Measurements from ENCODE around the gene TRIP4.

The TRIP4 gene

GRCh38 chr15:64500695-64501395 lies 113.2 kb downstream of the TRIP4 start:
- no peak for DNase-seq (ENCODE audit: low read depth)
- no peak for TF ChIP-seq CTCF (IDR thresholded peaks at IDR 0.05; ENCODE audit: low read depth, low read length, missing control alignments)
- H3K4me3 ChIP-seq (ENCODE audit: low read depth, low read length): no peak overlapping the region
- in situ Hi-C loops (cut with HindIII; ENCODE audit: low sequenced_read_pairs): no loop called here

- DNase-seq (ENCODE audit: low read depth): no peak
- TF ChIP-seq CTCF (IDR thresholded peaks at IDR 0.05; ENCODE audit: low read depth, low read length, missing control alignments): no peak
- in situ Hi-C loops (cut with HindIII; ENCODE audit: low sequenced_read_pairs): no loop called here
- H3K4me3 ChIP-seq (ENCODE audit: low read depth, low read length): no peak overlapping the region
Observed at GRCh38 chr15:64501396-64501715, 113.7 kb downstream of the TRIP4 start.

- no peak for DNase-seq (ENCODE audit: low read depth)
- no peak for TF ChIP-seq CTCF (IDR thresholded peaks at IDR 0.05; ENCODE audit: low read depth, low read length, missing control alignments)
- no peak overlapping the region for H3K4me3 ChIP-seq (ENCODE audit: low read depth, low read length)
- in situ Hi-C loops (cut with HindIII; ENCODE audit: low sequenced_read_pairs): no loop called here
Observed at GRCh38 chr15:64502151-64502550, 114.5 kb downstream of the TRIP4 start.

GRCh38 chr15:64502551-64502950 lies 114.9 kb downstream of the TRIP4 start:
- no peak for TF ChIP-seq CTCF (IDR thresholded peaks at IDR 0.05; ENCODE audit: low read depth, low read length, missing control alignments)
- H3K4me3 ChIP-seq (ENCODE audit: low read depth, low read length): no peak overlapping the region
- in situ Hi-C loops (cut with HindIII; ENCODE audit: low sequenced_read_pairs): no loop called here
- no peak for DNase-seq (ENCODE audit: low read depth)

- H3K4me3 ChIP-seq (ENCODE audit: low read depth, low read length): no peak overlapping the region
- in situ Hi-C loops (cut with HindIII; ENCODE audit: low sequenced_read_pairs): no loop called here
- no peak for TF ChIP-seq CTCF (IDR thresholded peaks at IDR 0.05; ENCODE audit: low read depth, low read length, missing control alignments)
- no peak for DNase-seq (ENCODE audit: low read depth)
Observed at GRCh38 chr15:64503197-64503596, 115.6 kb downstream of the TRIP4 start.

- no peak for DNase-seq (ENCODE audit: low read depth)
- in situ Hi-C loops (cut with HindIII; ENCODE audit: low sequenced_read_pairs): no loop called here
- no peak overlapping the region for H3K4me3 ChIP-seq (ENCODE audit: low read depth, low read length)
- no peak for TF ChIP-seq CTCF (IDR thresholded peaks at IDR 0.05; ENCODE audit: low read depth, low read length, missing control alignments)
Observed at GRCh38 chr15:64503640-64504039, 116.0 kb downstream of the TRIP4 start.

Data from astrocyte of the cerebellum (primary cell).